Measurements from ENCODE around the gene SLC35F3. TPM values are rescaled to one million over a fixed set of nuclear protein-coding genes. Genes with fewer than 3 reads are reported as not detected.

The SLC35F3 gene
- total RNA-seq, 6 experiments from 2014 or later, result not detected

DNA sequence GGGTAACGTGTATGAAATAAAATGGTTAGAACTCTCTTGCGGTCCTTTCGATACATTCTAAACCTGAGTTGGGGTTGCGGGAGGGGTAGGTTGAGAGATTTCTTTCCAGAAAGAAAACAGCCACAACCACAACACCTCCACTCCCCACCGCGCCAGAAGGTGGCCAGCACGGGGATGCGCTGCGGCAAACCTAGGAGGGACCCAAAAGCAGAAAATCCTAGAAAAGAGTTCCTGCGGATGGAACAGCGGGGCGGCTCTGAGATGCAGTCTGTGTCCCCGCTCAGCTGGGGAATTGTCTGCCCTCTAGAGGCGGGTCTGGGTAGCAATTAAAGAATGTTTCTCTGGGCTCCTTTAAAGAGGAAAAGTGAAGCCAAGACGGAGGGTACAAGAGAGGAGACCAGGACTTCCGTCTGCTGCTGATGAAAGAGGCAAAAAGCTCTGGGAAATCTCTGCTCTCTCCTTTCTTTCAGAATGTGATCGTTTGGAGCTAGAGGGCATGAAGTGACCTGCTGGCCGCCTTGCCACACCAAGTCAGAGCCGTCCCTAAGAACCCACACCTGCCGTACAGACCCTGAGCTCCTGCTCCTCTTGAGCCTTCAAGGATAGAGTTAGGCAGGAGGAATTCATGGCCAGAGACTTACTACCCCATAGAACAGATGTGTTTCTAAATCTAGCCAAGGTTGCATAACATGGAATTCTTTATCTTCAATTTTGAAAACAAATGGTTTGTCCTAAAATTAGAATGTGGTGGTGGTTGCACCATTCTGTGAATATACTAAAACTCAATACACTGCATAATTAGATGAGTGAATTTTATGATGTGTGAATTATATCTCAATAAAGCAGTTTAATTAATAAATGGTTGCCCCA, 422.3 kb downstream of the SLC35F3 start:
- no peak overlapping the region for H3K27ac ChIP-seq
- no peak for TF ChIP-seq POLR2A (IDR thresholded peaks at IDR 0.05)
- TF ChIP-seq, protein P1, sequence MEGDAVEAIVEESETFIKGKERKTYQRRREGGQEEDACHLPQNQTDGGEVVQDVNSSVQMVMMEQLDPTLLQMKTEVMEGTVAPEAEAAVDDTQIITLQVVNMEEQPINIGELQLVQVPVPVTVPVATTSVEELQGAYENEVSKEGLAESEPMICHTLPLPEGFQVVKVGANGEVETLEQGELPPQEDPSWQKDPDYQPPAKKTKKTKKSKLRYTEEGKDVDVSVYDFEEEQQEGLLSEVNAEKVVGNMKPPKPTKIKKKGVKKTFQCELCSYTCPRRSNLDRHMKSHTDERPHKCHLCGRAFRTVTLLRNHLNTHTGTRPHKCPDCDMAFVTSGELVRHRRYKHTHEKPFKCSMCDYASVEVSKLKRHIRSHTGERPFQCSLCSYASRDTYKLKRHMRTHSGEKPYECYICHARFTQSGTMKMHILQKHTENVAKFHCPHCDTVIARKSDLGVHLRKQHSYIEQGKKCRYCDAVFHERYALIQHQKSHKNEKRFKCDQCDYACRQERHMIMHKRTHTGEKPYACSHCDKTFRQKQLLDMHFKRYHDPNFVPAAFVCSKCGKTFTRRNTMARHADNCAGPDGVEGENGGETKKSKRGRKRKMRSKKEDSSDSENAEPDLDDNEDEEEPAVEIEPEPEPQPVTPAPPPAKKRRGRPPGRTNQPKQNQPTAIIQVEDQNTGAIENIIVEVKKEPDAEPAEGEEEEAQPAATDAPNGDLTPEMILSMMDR (IDR thresholded peaks at IDR 0.05), result peak; percentile 49 to 81 (median 78)
- H3K27me3 ChIP-seq, result no peaks in the 10 kb centered on the region
- no peaks in the 10 kb centered on the region for H3K36me3 ChIP-seq
- ATAC-seq (peak; percentile 86 to 92 (median 90)), DNase-seq (peak in 2 of 3 donors; percentile 39 to 57)
- WGBS (ENCODE audit: insufficient coverage, low coverage, low lambda C conversion rate, missing lambda C conversion rate), result 35% methylated on average over 14 of the region's 20 CpGs
- peak overlapping the region in 1 of 3 donors; percentile 9 for H3K4me3 ChIP-seq
- intact Hi-C loops (cut with DNase I), result no loop called here
- H3K4me1 ChIP-seq, result peaks cover 0 to 3% (median 0%) of the 10 kb centered on the region in 4 donors
- H3K9me3 ChIP-seq, result no peaks in the 10 kb centered on the region

DNA sequence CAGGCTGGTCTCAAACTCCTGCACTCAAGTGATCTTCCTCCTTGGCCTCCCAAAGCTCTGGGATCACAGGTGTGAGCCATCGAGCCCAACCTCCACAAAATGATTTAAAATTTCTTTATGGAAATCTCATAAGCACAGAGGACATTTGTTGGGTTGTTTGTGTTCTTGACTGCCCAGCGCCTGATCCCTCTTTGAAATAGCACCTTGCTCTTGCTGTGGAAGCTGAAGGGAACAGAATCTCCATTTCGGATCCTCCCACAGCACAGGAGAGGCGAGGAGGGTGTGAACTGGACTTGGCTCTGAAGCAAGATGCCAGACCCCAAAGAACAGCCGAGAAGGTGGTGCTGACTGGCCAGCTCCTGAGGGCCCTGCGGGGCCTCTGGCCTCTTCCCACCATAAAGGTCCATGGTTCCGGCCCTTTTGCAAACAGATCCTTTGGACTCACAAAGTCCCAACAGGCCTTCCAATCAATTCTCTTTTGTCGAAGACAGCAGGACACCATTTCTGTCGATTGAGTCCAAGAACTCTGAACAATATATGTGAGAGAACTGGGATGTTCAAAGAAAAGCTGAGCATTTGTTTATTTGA, 423.2 kb downstream of the SLC35F3 start:
- no peaks in the 10 kb centered on the region for H3K36me3 ChIP-seq
- 58% methylated on average over 8 of the region's 9 CpGs for WGBS (ENCODE audit: insufficient coverage, low coverage, low lambda C conversion rate, missing lambda C conversion rate)
- no peak overlapping the region for H3K4me3 ChIP-seq
- intact Hi-C loops (cut with DNase I), result no loop called here
- peaks cover 0 to 3% (median 0%) of the 10 kb centered on the region in 4 donors for H3K4me1 ChIP-seq
- peak in 2 of 4 donors; percentile 43 to 53 for ATAC-seq
- H3K27ac ChIP-seq, result no peak overlapping the region
- no peak for TF ChIP-seq POLR2A (IDR thresholded peaks at IDR 0.05)
- TF ChIP-seq, protein P1 (IDR thresholded peaks at IDR 0.05), result no peak
- H3K9me3 ChIP-seq, result no peaks in the 10 kb centered on the region
- no peak for DNase-seq
- no peaks in the 10 kb centered on the region for H3K27me3 ChIP-seq

DNA sequence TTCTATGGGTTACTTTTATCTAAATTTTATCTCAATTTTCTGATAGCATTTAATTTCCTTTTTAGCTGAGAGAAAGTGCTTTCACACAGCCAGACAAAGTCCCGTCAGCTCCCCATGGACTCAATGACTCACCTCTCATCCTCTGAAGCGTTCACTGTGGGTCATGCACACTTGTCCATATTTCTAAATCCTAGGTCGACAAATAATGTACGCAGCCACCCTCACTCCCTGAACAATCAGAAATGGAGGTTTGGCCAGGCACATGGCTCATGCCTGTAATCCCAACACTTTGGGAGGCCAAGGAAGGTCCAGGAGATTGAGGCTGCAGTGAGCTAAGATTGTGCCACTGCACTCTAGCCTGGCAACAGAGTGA, 426.4 kb downstream of the SLC35F3 start:
- 76% methylated on average over 4 of the region's 4 CpGs for WGBS (ENCODE audit: insufficient coverage, low coverage, low lambda C conversion rate, missing lambda C conversion rate)
- Histone ChIP-seq H3K27me3 (no peaks in the 10 kb centered on the region), H3K4me1 (peaks cover 0 to 3% (median 0%) of the 10 kb centered on the region in 4 donors), H3K27ac (no peak overlapping the region), H3K9me3 (no peaks in the 10 kb centered on the region), H3K4me3 (no peak overlapping the region), H3K36me3 (no peaks in the 10 kb centered on the region)
- ATAC-seq (no peak), DNase-seq (no peak)
- TF ChIP-seq, protein P1 (IDR thresholded peaks at IDR 0.05), result no peak
- no peak for TF ChIP-seq POLR2A (IDR thresholded peaks at IDR 0.05)
- intact Hi-C loops (cut with DNase I), result no loop called here

DNA sequence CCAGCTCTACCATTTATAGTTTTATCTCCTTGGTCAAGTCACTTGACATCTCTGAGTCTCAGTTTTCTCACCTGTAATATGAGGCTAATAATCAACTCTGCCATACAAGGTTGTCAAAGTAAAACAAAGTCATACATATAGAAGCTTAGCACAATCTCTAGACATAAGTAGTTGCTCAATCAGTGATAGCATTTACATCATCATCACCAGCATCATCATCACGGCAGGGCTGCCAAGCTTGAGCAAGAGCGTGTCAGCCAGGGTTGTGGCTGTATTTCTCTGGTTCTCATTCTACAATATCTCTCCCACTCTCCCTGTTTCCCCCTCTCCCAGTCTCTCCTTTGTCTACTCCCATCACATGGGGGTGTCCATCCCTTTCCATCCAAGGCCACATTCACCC, 427.0 kb downstream of the SLC35F3 start:
- peaks cover 0 to 3% (median 0%) of the 10 kb centered on the region in 4 donors for H3K4me1 ChIP-seq
- intact Hi-C loops (cut with DNase I), result no loop called here
- ATAC-seq, result no peak

More for the DNA sequence above, 427.0 kb downstream of the SLC35F3 start:
- TF ChIP-seq, protein P1 (IDR thresholded peaks at IDR 0.05), result no peak
- TF ChIP-seq POLR2A (IDR thresholded peaks at IDR 0.05), result no peak
- WGBS (ENCODE audit: insufficient coverage, low coverage, low lambda C conversion rate, missing lambda C conversion rate), result 28% methylated on average over 2 of the region's 2 CpGs
- no peaks in the 10 kb centered on the region for H3K36me3 ChIP-seq
- no peak overlapping the region for H3K4me3 ChIP-seq
- H3K27ac ChIP-seq, result no peak overlapping the region
- no peaks in the 10 kb centered on the region for H3K9me3 ChIP-seq
- DNase-seq, result no peak
- no peaks in the 10 kb centered on the region for H3K27me3 ChIP-seq

Measured in right lobe of liver (tissue), 6 donors.